ENCODE data around the gene EVC2. TPM values are rescaled to one million over a fixed set of nuclear protein-coding genes. Genes with fewer than 3 reads are reported as not detected.

Gene EVC2
- total RNA-seq, 1 experiment from 2014 or later = 6.0 TPM

DNA sequence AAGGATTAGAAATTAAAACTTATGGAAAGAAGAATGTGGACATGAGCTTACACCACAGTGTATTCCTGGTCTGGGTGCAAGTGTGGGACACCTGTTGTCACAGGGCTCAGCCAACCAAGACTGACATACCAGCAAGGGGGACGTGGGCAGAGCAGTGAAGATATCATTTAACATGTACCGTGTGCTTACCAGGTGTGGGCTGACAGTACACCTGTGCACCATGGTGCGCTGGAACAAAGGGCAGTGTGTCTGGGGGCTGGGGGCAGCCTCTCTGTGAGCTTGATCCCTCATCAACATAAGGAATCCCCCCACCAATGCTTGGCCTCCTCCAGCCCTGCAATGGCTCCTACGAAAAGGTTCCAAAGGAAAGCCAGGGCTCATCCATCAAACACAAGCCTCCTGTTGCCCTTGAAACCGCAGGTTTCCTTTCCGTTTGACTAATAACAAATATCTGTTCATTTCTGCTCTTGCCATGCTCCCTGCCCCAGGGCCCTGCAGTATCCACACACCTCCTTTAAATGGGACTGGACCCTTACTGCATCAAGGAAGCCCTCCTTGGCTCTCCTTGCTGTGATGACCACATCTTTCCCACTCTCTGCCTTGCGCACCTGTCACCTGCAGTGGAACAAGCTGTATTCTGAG, 16.7 kb downstream of the EVC2 start:
- Histone ChIP-seq H3K27me3 (replicated peaks; ENCODE audit: insufficient read depth, low read depth, low read length, poor library complexity) (no peaks in the 10 kb centered on the region), H3K4me3 (ENCODE audit: low read depth, low read length, poor library complexity, severe bottlenecking) (no peak overlapping the region), H3K27ac (ENCODE audit: low read depth, low read length, poor library complexity, severe bottlenecking) (no peak overlapping the region), H3K4me1 (ENCODE audit: insufficient read depth, low read length, poor library complexity, severe bottlenecking) (no peaks in the 10 kb centered on the region), H3K9me3 (ENCODE audit: low read depth, low read length, poor library complexity, severe bottlenecking) (no peaks in the 10 kb centered on the region), H3K36me3 (ENCODE audit: insufficient read depth, low read length, poor library complexity, severe bottlenecking) (peaks cover 5% of the 10 kb centered on the region)
- no TSS peak for BruUV-seq (replicated peaks)
- intact Hi-C loops (cut with micrococcal nuclease; ENCODE audit: unreplicated experiment) = no loop called here
- ChIA-PET POLR2A (ENCODE audit: low non-redundant PET) (no interaction called here), CTCF (no interaction called here)
- no peak for TF ChIP-seq EZH2 (IDR thresholded peaks at IDR 0.05; ENCODE audit: borderline replicate concordance, low read depth, low read length, poor library complexity, severe bottlenecking)
- TF ChIP-seq, protein P1, sequence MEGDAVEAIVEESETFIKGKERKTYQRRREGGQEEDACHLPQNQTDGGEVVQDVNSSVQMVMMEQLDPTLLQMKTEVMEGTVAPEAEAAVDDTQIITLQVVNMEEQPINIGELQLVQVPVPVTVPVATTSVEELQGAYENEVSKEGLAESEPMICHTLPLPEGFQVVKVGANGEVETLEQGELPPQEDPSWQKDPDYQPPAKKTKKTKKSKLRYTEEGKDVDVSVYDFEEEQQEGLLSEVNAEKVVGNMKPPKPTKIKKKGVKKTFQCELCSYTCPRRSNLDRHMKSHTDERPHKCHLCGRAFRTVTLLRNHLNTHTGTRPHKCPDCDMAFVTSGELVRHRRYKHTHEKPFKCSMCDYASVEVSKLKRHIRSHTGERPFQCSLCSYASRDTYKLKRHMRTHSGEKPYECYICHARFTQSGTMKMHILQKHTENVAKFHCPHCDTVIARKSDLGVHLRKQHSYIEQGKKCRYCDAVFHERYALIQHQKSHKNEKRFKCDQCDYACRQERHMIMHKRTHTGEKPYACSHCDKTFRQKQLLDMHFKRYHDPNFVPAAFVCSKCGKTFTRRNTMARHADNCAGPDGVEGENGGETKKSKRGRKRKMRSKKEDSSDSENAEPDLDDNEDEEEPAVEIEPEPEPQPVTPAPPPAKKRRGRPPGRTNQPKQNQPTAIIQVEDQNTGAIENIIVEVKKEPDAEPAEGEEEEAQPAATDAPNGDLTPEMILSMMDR (conservative IDR thresholded peaks at IDR 0.05; ENCODE audit: low read depth, low read length) = no peak
- no peak for DNase-seq (ENCODE audit: low spot score)

DNA sequence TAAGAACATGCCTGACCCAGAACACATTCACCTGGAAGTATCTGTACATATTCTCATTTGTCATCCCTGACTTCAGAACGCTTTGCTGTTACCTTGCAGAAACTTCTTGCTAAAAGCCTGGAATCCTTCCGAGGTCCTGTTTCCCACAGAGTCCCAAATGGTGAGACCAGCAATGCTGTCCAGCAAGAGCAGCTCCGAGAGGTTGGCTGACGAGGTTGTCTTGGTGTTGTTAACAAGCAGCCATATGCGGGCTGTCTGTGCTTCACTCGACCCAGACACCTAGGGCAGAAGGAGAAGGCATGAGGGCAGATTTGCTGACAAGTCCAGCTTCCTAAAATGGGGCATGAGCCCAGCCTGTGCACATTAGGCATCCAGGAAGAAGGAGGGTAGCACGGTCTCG, 19.3 kb downstream of the EVC2 start:
- intact Hi-C loops (cut with micrococcal nuclease; ENCODE audit: unreplicated experiment) = no loop called here
- ChIA-PET POLR2A (ENCODE audit: low non-redundant PET) (no interaction called here), CTCF (no interaction called here)
- DNase-seq (ENCODE audit: low spot score) = no peak
- Histone ChIP-seq H3K27ac (ENCODE audit: low read depth, low read length, poor library complexity, severe bottlenecking) (no peak overlapping the region), H3K9me3 (ENCODE audit: low read depth, low read length, poor library complexity, severe bottlenecking) (no peaks in the 10 kb centered on the region), H3K27me3 (replicated peaks; ENCODE audit: insufficient read depth, low read depth, low read length, poor library complexity) (no peaks in the 10 kb centered on the region), H3K4me1 (ENCODE audit: insufficient read depth, low read length, poor library complexity, severe bottlenecking) (no peaks in the 10 kb centered on the region), H3K36me3 (ENCODE audit: insufficient read depth, low read length, poor library complexity, severe bottlenecking) (peaks cover 9% of the 10 kb centered on the region), H3K4me3 (ENCODE audit: low read depth, low read length, poor library complexity, severe bottlenecking) (no peak overlapping the region)
- no TSS peak for BruUV-seq (replicated peaks)
- TF ChIP-seq, protein P1 (conservative IDR thresholded peaks at IDR 0.05; ENCODE audit: low read depth, low read length) = no peak
- TF ChIP-seq EZH2 (IDR thresholded peaks at IDR 0.05; ENCODE audit: borderline replicate concordance, low read depth, low read length, poor library complexity, severe bottlenecking) = no peak

DNA sequence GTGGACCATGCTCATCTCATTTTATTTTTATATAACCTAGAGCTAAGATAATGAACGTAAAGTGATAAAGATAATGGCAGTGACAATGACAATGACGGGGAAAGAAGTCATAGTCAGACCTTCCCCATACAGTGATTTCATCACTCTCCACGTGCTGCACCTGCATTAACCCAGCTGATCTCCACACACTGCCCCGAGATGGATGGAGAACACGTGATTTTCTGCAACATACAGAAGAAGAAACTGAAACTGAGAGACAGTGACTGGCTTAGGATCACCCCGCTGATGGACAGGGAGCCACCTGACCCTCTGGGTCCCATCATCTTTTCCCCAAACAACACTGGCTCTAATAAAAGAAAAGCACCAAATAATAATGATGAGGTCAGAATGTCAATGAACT, 22.0 kb downstream of the EVC2 start:
- ChIA-PET POLR2A (ENCODE audit: low non-redundant PET) (interaction anchor here (0.7 kb wide), 1 partner anchor 23 kb away, joined by 3 read pairs; no protein-coding TSS in a partner anchor), CTCF (no interaction called here)
- no peak overlapping the region for H3K4me3 ChIP-seq (ENCODE audit: low read depth, low read length, poor library complexity, severe bottlenecking)
- DNase-seq (ENCODE audit: low spot score) = no peak
- BruUV-seq (replicated peaks) = no TSS peak
- H3K27me3 ChIP-seq (replicated peaks; ENCODE audit: insufficient read depth, low read depth, low read length, poor library complexity) = no peaks in the 10 kb centered on the region
- no peaks in the 10 kb centered on the region for H3K9me3 ChIP-seq (ENCODE audit: low read depth, low read length, poor library complexity, severe bottlenecking)
- no peaks in the 10 kb centered on the region for H3K4me1 ChIP-seq (ENCODE audit: insufficient read depth, low read length, poor library complexity, severe bottlenecking)
- intact Hi-C loops (cut with micrococcal nuclease; ENCODE audit: unreplicated experiment) = no loop called here
- no peak overlapping the region for H3K27ac ChIP-seq (ENCODE audit: low read depth, low read length, poor library complexity, severe bottlenecking)
- TF ChIP-seq, protein P1 (conservative IDR thresholded peaks at IDR 0.05; ENCODE audit: low read depth, low read length) = no peak
- TF ChIP-seq EZH2 (IDR thresholded peaks at IDR 0.05; ENCODE audit: borderline replicate concordance, low read depth, low read length, poor library complexity, severe bottlenecking) = no peak
- H3K36me3 ChIP-seq (ENCODE audit: insufficient read depth, low read length, poor library complexity, severe bottlenecking) = peaks cover 9% of the 10 kb centered on the region
